Uterus (tissue), 4 donors: ENCODE measurements around the gene RPLP1. TPM values are rescaled to one million over a fixed set of nuclear protein-coding genes. Genes with fewer than 3 reads are reported as not detected.

Experiments
- DNase-seq, 2 donors: peaks; one replicate each; pipeline ENCODE4 v3.0.0-alpha.2; 2019 to 2020
- H3K27ac ChIP-seq, 2 donors: fragments of 200-600 bp; sonication (generic); 1 replicate in 1 of 2; 2 replicates in 1 of 2; pipeline ENCODE4 v1.5.1; 2016 to 2018
- H3K27me3 ChIP-seq, 2 donors: fragments of 200-600 bp; sonication (generic); one replicate each; pipeline ENCODE4 v1.5.1; 2018 to 2019; ENCODE audit warnings: control low read depth in 1 of 2
- H3K36me3 ChIP-seq, 2 donors: fragments of 200-600 bp; sonication (generic); one replicate each; pipeline ENCODE4 v1.5.1; 2019; ENCODE audit warnings: control low read depth in 1 of 2
- H3K4me1 ChIP-seq, 2 donors: fragments of 200-600 bp; sonication (generic); one replicate each; pipeline ENCODE4 v1.5.1; 2018 to 2019; ENCODE audit warnings: control low read depth in 1 of 2
- H3K4me3 ChIP-seq, 2 donors: fragments of 200-600 bp; sonication (generic); 1 replicate in 1 of 2; 2 replicates in 1 of 2; pipeline ENCODE4 v1.5.1; 2018 to 2019; ENCODE audit warnings: mild to moderate bottlenecking in 1 of 2
- H3K9me3 ChIP-seq, 2 donors: fragments of 200-600 bp; sonication (generic); one replicate each; pipeline ENCODE4 v1.5.1; 2019; ENCODE audit warnings: control low read depth in 1 of 2
- CTCF ChIP-seq, 4 experiments: fragments of 200-600 bp in 2 of 4; fragments of 450-650 bp in 2 of 4; sonication (generic) in 2 of 4; IDR thresholded peaks; one replicate each; pipeline ENCODE4 v1.5.1; 2016 to 2019; ENCODE audit warnings: antibody characterized with exemption in 4 of 4, mild to moderate bottlenecking in 2 of 4, moderate library complexity in 1 of 4
- POLR2A ChIP-seq, 2 donors: fragments of 450-650 bp; IDR thresholded peaks; one replicate each; pipeline ENCODE4 v1.6.1; 2016; ENCODE audit warnings: antibody characterized with exemption in 2 of 2, mild to moderate bottlenecking in 1 of 2, moderate library complexity in 1 of 2
- intact Hi-C: fragments of 100-400 bp; cut with DNase I; formaldehyde crosslinking; loops from one replicate; pipeline ENCODE4 v1.15.1; 2023; ENCODE audit warnings: low total_unique reads
- total RNA-seq, 4 donors: library from RNA; depleted of rRNA in 3 of 4; stranded (reverse); fragments of >200 nt in 3 of 4; gene quantifications; one replicate each; pipeline versions ENCODE4 v1.1.0 to v1.2.4, GENCODE V29; 2014 to 2023
- donor health status: DM: yes; HTN: yes; CAD: no.

RPLP1 gene
- total RNA-seq, 4 donors from 2014 or later: 61.5 to 2,786 (median 1,440) TPM

- Histone ChIP-seq H3K9me3 (no peaks in the 10 kb centered on the region), H3K36me3 (no peaks in the 10 kb centered on the region), H3K4me1 (no peaks in the 10 kb centered on the region), H3K27ac (no peak overlapping the region), H3K27me3 (no peaks in the 10 kb centered on the region), H3K4me3 (no peak overlapping the region)
- no peak for DNase-seq
- intact Hi-C loops: no loop called here
- TF ChIP-seq CTCF (IDR thresholded peaks at IDR 0.05) (no peak), POLR2A (IDR thresholded peaks at IDR 0.05) (no peak)
Observed at GRCh38 chr15:69498987-69499386, 46.4 kb downstream of the RPLP1 start.

GRCh38 chr15:69499521-69500211, 47.0 kb downstream of the RPLP1 start:
- no peak for TF ChIP-seq POLR2A (IDR thresholded peaks at IDR 0.05)
- no peak for DNase-seq
- no peak overlapping the region for H3K27ac ChIP-seq
- no peaks in the 10 kb centered on the region for H3K4me1 ChIP-seq
- H3K36me3 ChIP-seq: no peaks in the 10 kb centered on the region
- H3K9me3 ChIP-seq: no peaks in the 10 kb centered on the region
- H3K4me3 ChIP-seq: no peak overlapping the region
- no peaks in the 10 kb centered on the region for H3K27me3 ChIP-seq
- intact Hi-C loops: no loop called here

- DNase-seq: no peak
- H3K4me1 ChIP-seq: no peaks in the 10 kb centered on the region
- TF ChIP-seq CTCF (IDR thresholded peaks at IDR 0.05) (no peak), POLR2A (IDR thresholded peaks at IDR 0.05) (no peak)
- H3K36me3 ChIP-seq: no peaks in the 10 kb centered on the region
- no peaks in the 10 kb centered on the region for H3K27me3 ChIP-seq
- H3K27ac ChIP-seq: no peak overlapping the region
- intact Hi-C loops: no loop called here
- no peak overlapping the region for H3K4me3 ChIP-seq
- H3K9me3 ChIP-seq: no peaks in the 10 kb centered on the region
Observed at GRCh38 chr15:69500339-69500738, 47.7 kb downstream of the RPLP1 start.

- TF ChIP-seq POLR2A (IDR thresholded peaks at IDR 0.05) (no peak), CTCF (IDR thresholded peaks at IDR 0.05) (no peak)
- H3K4me1 ChIP-seq: no peaks in the 10 kb centered on the region
- no peaks in the 10 kb centered on the region for H3K9me3 ChIP-seq
- H3K4me3 ChIP-seq: no peak overlapping the region
- H3K27ac ChIP-seq: no peak overlapping the region
- intact Hi-C loops: no loop called here
- DNase-seq: no peak
- H3K27me3 ChIP-seq: no peaks in the 10 kb centered on the region
- no peaks in the 10 kb centered on the region for H3K36me3 ChIP-seq
Observed at GRCh38 chr15:69501456-69501855, 48.8 kb downstream of the RPLP1 start.

- no peaks in the 10 kb centered on the region for H3K4me1 ChIP-seq
- no peaks in the 10 kb centered on the region for H3K27me3 ChIP-seq
- peak in 2 of 4 experiments; percentile 10 to 24 for TF ChIP-seq CTCF (IDR thresholded peaks at IDR 0.05)
- no peak for TF ChIP-seq POLR2A (IDR thresholded peaks at IDR 0.05)
- no peaks in the 10 kb centered on the region for H3K9me3 ChIP-seq
- intact Hi-C loops: no loop called here
- H3K36me3 ChIP-seq: no peaks in the 10 kb centered on the region
- DNase-seq: no peak
- no peak overlapping the region for H3K4me3 ChIP-seq
- H3K27ac ChIP-seq: no peak overlapping the region
Observed at GRCh38 chr15:69502470-69503045, 49.9 kb downstream of the RPLP1 start.
